ENCODE measurements around the gene GFI1.
"Not testable (repeated sequence)": the region's sequence is repeated elsewhere in the genome, so short reads cannot be mapped to it uniquely, and the experiment has no call there.

The GFI1 gene

GRCh38 chr1:92486251-92487077 lies at the start of gene GFI1:
Gene GFI1, minus strand, starts transcription at chr1:92486925. Its CDS starts 3,438 bp downstream, at chr1:92483487.
- peak; percentile 81 for DNase-seq

GRCh38 chr1:92532371-92532770 lies 45.6 kb upstream of the GFI1 start:
- DNase-seq: peak; percentile 66

- not testable (repeated sequence) for DNase-seq
Observed at GRCh38 chr1:92531939-92532338, 45.2 kb upstream of the GFI1 start.

GRCh38 chr1:92527670-92528069 lies 40.9 kb upstream of the GFI1 start:
- no peak for DNase-seq

GRCh38 chr1:92524944-92525590 lies 38.3 kb upstream of the GFI1 start:
- DNase-seq: not testable (repeated sequence)

GRCh38 chr1:92519043-92519442 lies 32.3 kb upstream of the GFI1 start:
- no peak for DNase-seq

GRCh38 chr1:92516574-92516973 lies 29.8 kb upstream of the GFI1 start:
- no peak for DNase-seq

GRCh38 chr1:92515796-92516201 lies 29.1 kb upstream of the GFI1 start:
- DNase-seq: no peak

- no peak for DNase-seq
Observed at GRCh38 chr1:92511541-92511940, 24.8 kb upstream of the GFI1 start.

GRCh38 chr1:92509619-92510018 lies 22.9 kb upstream of the GFI1 start:
- DNase-seq: no peak

GRCh38 chr1:92505015-92505692 lies 18.4 kb upstream of the GFI1 start:
- DNase-seq: no peak

GRCh38 chr1:92504291-92505014 lies 17.7 kb upstream of the GFI1 start:
- DNase-seq: no peak

- no peak for DNase-seq
Observed at GRCh38 chr1:92503926-92504285, 17.2 kb upstream of the GFI1 start.

GRCh38 chr1:92503043-92503925 lies 16.6 kb upstream of the GFI1 start:
- no peak for DNase-seq

- no peak for DNase-seq
Observed at GRCh38 chr1:92502247-92502646, 15.5 kb upstream of the GFI1 start.

- no peak for DNase-seq
Observed at GRCh38 chr1:92500552-92500951, 13.8 kb upstream of the GFI1 start.

- DNase-seq: peak; percentile 32
Observed at GRCh38 chr1:92495392-92496063, 8.8 kb upstream of the GFI1 start.

GRCh38 chr1:92494485-92495141 lies 7.9 kb upstream of the GFI1 start:
- DNase-seq: no peak

GRCh38 chr1:92493139-92493538 lies 6.4 kb upstream of the GFI1 start:
- DNase-seq: no peak

- DNase-seq: no peak
Observed at GRCh38 chr1:92488832-92489231, 2.1 kb upstream of the GFI1 start.

GRCh38 chr1:92488416-92488815 lies 1.7 kb upstream of the GFI1 start:
- DNase-seq: no peak

Measured in activated CD4-positive, alpha-beta T cell treated with anti-CD3 and anti-CD28 coated beads, Interleukin-10, Interleukin-2, amounts not matched to agents 100 ng/mL and 50 ng/mL, durations not matched to agents 16 hours and 8 hours (primary cell).